Endothelial cell of hepatic sinusoid (primary cell): ENCODE data around the gene DPM2.

Experiments used
- in situ Hi-C: cut with HindIII; loops from 2 replicates; pipeline ENCODE4 v1.10.0; 2017; ENCODE audit warnings: low sequenced_read_pairs

The DPM2 gene

DNA sequence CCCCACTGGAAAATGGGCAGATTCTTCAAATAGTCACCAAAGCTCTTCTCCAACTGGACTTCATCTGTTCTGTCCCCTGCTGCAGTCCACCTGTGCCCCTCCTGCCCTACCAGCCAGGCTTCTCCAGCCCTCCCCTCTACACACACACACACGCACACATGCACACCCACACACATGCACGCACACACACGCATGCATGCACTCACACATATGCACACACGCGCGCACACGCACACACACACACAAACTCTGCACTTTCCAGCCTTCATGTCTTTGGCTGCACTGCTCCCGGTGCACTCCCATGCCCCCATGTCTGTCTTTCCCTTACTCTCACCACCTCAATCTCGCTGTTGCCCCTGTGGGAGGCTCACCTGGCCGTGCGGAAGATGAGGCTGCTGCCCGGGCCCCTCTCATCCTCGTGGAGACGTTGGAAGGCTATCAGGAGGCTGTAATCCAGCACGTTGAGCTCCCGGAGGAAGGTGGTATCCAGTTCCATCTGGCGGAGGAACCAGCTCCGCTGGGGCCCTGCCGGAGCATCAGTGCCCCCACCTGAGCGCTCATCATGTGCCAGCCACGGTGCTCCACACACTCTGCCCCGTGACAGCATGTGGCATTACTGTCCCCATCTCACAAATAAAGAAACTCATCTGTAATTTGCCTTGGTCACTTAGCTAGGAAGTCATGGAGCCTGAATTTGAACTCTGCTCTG, 12.8 kb downstream of the DPM2 start:
- in situ Hi-C loops, result loop anchor here (25.0 kb wide), 1 partner anchor 163 kb away; no protein-coding TSS in a partner anchor

GRCh38 chr9:127923771-127924170, 13.9 kb downstream of the DPM2 start:
- in situ Hi-C loops, result no loop called here

DNA sequence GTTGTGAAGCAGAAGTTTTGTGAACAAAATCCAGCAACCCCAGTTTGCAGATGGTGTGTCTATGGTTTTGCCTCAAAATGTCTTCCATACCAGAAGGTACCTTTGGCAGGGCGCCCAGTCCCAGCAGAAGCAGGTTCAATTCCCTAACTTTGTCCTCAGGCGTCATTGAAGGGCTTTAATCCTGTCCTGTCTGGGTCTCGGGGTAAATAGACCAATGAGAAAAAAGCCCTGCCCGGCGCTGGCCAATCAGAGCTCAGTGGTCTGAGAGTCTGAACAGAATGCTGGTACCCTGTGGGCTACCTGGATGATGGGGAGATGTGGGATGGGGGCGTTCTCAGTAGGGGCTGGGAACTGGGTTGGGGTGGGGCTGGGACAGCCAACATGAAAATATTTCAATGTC, 14.6 kb downstream of the DPM2 start:
- in situ Hi-C loops, result no loop called here

GRCh38 chr9:127921557-127922120, 16.0 kb downstream of the DPM2 start:
- in situ Hi-C loops, result no loop called here

DNA sequence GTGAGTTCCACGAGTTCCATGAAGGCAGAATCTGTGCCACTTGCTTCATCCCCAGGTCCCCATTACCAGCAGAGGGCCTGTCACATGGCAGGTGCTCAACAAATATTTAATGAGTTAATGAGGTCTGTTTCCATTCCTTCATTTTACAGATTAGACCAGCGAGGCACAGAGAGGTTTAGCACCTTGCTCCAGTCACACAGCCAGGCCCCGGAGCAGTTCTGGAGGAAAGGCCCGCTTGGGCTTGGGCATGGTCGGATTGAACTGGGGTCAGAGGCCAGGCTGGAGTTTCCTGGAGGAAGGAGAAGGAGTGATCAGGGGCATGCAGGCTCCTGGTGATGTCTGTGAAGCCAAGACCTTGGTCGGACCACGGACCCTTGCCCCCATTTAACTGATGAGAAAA, 16.9 kb downstream of the DPM2 start:
- in situ Hi-C loops, result no loop called here

- in situ Hi-C loops, result no loop called here
Observed at GRCh38 chr9:127919253-127919815, 18.3 kb downstream of the DPM2 start.

GRCh38 chr9:127918183-127919107, 19.2 kb downstream of the DPM2 start:
- in situ Hi-C loops, result no loop called here

DNA sequence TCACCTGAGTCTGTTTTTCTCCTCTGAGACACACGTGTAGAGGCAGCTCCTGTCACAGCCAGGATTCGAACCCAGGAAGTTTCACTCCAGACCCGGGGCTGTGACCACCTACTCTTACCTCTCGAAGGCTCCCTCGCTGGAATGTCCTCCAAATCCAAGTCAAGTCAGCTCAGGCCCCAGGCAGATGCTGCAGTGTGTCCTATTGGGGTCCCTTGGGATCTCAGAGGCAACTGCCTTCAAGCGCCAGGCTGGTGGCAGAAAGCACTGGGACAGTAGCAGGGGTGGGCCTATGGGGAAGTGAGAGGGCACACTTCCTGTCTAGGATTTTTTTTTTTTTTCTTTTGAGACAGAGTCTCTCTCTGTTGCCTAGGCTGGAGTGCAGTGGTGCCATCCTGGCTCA, 20.1 kb downstream of the DPM2 start:
- in situ Hi-C loops, result no loop called here

DNA sequence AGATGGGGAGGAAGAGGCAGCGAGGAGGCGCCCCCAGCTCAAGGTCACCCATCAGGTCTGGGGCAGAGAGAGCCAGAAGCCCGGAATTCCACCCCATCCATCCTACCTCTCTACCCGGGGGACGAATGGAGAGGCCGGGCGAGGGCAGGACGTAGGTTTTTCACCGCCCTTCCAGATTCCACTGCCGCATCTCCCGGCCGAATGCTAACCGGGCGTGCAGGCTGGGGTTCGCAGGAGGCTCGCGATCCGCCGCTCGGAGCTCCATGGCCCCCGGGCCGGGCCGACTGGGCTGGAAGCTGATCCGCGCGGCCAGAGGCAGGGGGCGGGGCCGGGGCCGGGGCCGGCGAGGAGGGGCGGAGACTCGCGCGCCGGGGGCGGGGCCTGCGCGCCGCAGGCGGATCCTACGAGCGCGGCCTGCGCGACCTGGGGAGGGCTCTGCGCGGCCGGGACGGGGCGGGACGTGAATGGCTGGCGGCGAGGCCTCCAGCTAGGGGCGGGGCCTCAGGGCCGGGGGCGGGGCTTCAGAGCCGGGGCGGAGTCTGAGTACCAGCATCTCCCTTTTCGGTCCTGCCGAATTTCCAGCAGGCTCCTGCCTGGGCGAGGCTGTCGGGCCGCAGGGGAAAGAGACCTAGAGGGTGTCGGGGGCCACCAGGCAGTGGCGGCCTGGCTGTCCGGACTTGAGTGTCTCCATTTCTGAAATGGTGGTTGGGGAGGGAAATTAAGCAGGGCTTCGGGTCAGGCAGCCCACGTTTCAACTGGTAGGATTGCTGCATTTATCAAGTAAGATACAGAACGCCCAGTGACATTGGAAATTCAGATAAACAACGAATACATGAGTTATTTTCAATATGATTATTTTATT, 20.7 kb downstream of the DPM2 start, which contains the start of gene ST6GALNAC4:
Gene ST6GALNAC4 (minus strand): TSS at position 322 of the 862 bp plus-strand sequence. CDS start 622 bp downstream, outside the sequence.
- in situ Hi-C loops, result no loop called here

DNA sequence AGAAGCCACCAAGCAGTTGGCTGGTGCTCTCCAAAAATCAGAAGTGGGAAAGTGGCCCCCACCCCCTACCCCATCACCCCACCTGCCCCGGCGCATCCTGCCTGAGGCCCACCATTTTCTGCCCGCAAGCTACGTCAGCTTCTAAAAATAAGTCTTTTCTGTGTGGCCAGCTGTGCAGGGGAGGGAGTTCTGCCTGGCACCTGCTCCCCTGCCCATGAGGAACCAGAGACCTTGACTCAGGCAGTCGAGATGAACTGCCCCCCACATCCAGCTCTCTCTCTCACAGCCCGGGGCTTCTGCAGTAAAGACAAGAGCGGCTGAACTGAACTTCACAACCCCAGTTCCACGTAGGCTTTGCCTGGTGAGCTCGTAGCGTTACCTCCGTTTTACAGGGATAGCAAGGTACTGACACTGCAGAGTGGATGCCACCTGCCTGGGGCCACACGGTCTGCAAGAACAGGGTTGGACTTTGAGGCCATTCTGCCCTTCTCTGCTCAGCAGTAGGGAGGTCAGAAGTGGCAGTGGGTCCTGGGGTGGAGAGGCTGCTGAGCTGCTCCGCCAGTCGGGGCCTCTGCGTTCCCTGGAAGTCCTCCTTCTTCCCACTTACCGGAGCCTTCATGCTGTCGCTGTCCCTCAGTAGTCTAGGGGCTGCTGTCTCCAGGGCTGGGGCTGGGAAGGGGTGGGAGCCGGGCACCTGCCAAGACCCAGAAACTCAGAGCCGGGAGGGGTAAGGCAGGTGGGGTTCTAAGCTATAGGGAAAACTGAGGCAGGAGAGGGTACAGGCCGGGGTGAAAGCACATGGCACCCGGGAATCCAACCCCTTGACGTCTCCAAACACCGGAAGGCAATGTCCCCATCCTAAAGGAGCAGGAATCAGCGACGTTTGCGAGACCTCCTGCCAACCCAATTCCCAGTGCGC, 21.6 kb downstream of the DPM2 start:
- in situ Hi-C loops, result no loop called here

DNA sequence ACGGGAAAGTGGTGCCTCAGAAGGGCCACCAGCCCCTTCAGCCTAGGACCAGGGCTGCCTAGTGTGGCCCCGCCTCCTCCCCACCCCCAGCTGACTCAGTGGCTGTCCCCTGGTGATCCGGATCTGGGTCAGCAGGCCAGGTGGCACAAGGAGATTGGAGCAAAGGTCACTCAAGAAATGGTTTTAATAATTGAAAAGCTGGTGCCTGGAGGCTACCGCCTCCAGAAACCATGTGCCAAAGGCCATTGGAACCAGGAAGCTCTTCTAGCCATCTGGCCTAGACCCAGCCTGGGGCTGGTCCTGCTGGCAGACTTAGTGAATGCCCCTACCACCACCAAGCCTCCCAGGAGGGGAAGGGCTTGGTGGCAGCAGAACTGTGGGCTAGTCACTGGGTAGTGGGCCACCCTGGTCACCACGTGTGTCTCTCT, 22.3 kb downstream of the DPM2 start:
- in situ Hi-C loops, result no loop called here

DNA sequence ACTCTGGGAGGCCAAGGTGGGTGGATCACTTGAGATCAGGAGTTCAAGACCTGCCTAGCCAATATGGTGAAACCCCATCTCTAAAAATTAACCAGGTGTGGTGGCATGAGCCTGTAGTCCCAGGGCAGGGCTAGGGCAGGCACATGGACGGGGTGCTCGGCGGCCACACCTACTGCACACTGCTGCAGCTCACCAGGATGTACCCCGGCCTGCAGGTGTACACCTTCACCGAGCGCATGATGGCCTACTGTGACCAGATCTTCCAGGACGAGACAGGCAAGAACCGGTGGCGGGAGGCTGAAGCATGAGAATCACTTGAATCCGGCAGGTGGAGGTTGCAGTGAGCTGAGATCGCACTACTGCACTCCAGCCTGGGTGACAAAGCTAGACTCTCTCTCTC, 24.0 kb downstream of the DPM2 start:
- in situ Hi-C loops, result no loop called here

- in situ Hi-C loops, result no loop called here
Observed at GRCh38 chr9:127912882-127913281, 24.8 kb downstream of the DPM2 start.

GRCh38 chr9:127912296-127912695, 25.4 kb downstream of the DPM2 start:
- in situ Hi-C loops, result no loop called here

DNA sequence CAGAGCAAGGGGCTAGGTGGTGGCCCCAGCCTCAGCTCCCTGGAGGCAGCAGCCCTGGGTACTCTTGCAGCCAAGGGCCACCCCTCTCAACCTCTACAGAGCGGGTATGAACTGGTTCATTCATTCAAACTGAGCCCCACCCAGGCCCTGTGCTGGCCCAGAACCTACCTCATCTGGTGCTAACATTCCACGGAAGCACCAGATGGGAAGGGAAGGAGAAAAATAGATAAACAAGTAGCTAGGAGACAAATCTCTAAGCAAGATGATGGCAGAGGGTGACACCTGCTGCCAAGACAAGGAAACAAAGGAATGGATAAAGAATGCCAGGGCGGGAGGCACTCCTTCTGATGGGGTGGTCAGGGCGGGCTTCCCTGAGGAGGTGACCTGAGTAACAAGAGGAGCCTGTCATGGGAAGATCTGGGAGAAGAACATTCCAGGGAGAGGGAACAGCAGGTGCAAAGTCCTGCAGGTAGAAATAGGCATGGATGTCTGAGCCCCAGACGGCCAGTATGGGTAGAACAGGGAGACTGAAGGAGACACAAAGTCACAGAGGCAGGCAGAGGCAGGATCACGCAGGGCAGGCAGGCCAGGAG, 26.9 kb downstream of the DPM2 start:
- in situ Hi-C loops, result no loop called here

- in situ Hi-C loops, result no loop called here
Observed at GRCh38 chr9:127909839-127910273, 27.8 kb downstream of the DPM2 start.

- in situ Hi-C loops, result no loop called here
Observed at GRCh38 chr9:127908660-127908926, 29.1 kb downstream of the DPM2 start.

DNA sequence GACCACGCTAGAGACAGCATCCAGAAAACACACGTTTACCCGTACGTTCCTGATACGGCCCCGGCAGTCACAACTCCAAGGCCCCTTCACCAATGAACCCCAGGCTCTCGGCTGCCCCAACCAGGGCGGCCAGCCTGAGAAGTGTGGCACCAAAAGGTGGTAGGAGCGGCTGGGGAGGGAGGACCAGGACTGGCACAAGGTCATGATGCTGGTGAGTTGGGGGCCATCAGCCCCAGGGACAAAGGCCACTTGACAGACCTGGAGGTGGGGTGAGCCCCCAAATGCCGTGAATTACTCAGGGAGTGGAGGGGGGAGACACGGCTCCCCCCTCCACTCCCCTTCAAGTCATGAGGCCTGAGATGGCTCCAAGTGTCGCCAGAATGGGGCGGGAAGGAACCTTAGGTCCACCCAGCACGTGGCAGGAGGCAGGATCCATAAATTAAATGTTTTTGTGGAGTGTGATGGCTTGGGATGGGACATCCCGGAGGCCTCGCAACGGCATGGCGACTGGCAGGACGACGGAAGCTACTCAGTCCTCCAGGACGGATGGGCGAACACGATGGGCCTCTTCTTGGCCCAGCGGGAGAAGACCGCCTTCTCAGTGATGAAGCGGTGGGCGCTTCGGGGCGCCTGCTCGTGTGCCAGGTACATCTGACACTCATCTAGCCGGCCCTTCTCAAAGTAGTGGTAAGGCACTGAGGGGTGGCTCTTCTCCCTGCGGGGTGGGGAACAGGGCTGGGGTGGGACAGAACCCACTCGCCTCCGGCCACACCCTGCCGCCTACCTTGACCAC, 29.6 kb downstream of the DPM2 start:
- in situ Hi-C loops, result no loop called here
